ENCODE results near the gene DHRSX. TPM values are rescaled to one million over a fixed set of nuclear protein-coding genes. Genes with fewer than 3 reads are reported as not detected.

The DHRSX gene
- total and polyA plus RNA-seq, 2 of the 8 experiments (the other 6 are each of a cell fraction or from before 2014, with no cell fraction given) = 35.1 to 43.4 TPM

DNA sequence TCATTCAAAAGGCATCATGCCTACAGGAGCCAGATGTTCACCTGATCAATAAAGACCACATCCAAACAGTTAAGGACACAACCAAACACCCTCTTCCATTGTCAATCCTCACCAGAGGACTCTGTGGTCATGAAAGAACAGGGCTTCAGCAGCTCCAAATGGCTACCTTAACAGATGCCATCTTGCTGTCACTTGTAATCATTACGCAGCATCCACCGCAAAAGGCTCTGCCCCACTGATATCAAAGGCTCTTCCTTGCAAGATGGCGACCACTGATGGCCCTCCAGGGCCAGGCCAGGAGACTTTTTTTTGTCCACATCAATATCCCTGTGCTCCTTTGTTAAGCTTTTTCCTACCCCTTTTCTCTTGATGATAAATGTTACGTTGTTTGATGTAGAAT lies 157.4 kb downstream of the DHRSX start (continued):
- TF ChIP-seq, protein P1, sequence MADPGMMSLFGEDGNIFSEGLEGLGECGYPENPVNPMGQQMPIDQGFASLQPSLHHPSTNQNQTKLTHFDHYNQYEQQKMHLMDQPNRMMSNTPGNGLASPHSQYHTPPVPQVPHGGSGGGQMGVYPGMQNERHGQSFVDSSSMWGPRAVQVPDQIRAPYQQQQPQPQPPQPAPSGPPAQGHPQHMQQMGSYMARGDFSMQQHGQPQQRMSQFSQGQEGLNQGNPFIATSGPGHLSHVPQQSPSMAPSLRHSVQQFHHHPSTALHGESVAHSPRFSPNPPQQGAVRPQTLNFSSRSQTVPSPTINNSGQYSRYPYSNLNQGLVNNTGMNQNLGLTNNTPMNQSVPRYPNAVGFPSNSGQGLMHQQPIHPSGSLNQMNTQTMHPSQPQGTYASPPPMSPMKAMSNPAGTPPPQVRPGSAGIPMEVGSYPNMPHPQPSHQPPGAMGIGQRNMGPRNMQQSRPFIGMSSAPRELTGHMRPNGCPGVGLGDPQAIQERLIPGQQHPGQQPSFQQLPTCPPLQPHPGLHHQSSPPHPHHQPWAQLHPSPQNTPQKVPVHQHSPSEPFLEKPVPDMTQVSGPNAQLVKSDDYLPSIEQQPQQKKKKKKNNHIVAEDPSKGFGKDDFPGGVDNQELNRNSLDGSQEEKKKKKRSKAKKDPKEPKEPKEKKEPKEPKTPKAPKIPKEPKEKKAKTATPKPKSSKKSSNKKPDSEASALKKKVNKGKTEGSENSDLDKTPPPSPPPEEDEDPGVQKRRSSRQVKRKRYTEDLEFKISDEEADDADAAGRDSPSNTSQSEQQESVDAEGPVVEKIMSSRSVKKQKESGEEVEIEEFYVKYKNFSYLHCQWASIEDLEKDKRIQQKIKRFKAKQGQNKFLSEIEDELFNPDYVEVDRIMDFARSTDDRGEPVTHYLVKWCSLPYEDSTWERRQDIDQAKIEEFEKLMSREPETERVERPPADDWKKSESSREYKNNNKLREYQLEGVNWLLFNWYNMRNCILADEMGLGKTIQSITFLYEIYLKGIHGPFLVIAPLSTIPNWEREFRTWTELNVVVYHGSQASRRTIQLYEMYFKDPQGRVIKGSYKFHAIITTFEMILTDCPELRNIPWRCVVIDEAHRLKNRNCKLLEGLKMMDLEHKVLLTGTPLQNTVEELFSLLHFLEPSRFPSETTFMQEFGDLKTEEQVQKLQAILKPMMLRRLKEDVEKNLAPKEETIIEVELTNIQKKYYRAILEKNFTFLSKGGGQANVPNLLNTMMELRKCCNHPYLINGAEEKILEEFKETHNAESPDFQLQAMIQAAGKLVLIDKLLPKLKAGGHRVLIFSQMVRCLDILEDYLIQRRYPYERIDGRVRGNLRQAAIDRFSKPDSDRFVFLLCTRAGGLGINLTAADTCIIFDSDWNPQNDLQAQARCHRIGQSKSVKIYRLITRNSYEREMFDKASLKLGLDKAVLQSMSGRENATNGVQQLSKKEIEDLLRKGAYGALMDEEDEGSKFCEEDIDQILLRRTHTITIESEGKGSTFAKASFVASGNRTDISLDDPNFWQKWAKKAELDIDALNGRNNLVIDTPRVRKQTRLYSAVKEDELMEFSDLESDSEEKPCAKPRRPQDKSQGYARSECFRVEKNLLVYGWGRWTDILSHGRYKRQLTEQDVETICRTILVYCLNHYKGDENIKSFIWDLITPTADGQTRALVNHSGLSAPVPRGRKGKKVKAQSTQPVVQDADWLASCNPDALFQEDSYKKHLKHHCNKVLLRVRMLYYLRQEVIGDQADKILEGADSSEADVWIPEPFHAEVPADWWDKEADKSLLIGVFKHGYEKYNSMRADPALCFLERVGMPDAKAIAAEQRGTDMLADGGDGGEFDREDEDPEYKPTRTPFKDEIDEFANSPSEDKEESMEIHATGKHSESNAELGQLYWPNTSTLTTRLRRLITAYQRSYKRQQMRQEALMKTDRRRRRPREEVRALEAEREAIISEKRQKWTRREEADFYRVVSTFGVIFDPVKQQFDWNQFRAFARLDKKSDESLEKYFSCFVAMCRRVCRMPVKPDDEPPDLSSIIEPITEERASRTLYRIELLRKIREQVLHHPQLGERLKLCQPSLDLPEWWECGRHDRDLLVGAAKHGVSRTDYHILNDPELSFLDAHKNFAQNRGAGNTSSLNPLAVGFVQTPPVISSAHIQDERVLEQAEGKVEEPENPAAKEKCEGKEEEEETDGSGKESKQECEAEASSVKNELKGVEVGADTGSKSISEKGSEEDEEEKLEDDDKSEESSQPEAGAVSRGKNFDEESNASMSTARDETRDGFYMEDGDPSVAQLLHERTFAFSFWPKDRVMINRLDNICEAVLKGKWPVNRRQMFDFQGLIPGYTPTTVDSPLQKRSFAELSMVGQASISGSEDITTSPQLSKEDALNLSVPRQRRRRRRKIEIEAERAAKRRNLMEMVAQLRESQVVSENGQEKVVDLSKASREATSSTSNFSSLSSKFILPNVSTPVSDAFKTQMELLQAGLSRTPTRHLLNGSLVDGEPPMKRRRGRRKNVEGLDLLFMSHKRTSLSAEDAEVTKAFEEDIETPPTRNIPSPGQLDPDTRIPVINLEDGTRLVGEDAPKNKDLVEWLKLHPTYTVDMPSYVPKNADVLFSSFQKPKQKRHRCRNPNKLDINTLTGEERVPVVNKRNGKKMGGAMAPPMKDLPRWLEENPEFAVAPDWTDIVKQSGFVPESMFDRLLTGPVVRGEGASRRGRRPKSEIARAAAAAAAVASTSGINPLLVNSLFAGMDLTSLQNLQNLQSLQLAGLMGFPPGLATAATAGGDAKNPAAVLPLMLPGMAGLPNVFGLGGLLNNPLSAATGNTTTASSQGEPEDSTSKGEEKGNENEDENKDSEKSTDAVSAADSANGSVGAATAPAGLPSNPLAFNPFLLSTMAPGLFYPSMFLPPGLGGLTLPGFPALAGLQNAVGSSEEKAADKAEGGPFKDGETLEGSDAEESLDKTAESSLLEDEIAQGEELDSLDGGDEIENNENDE (IDR thresholded peaks at IDR 0.05; ENCODE audit: insufficient replicate concordance, low read length) = no peak
- TF ChIP-seq TBP (IDR thresholded peaks at IDR 0.05; ENCODE audit: low read depth, low read length) (no peak), EGR1 (IDR thresholded peaks at IDR 0.05; ENCODE audit: borderline replicate concordance, low read depth, low read length) (no peak), RNF2 (IDR thresholded peaks at IDR 0.05; ENCODE audit: borderline replicate concordance, low read depth, low read length, missing control alignments, poor library complexity, severe bottlenecking) (no peak), FOSL1 (IDR thresholded peaks at IDR 0.05; ENCODE audit: insufficient read depth, low read depth, low read length) (no peak)
